Measurements from ENCODE around the gene FIG4. TPM values are rescaled to one million over a fixed set of nuclear protein-coding genes. Genes with fewer than 3 reads are reported as not detected.
A peak's percentile ranks its signal among the peaks of the same experiment; 100 is the strongest.
"Not testable (repeated sequence)": the region's sequence is repeated elsewhere in the genome, so short reads cannot be mapped to it uniquely, and the experiment has no call there.

FIG4 gene
- total RNA-seq, 2 experiments from 2014 or later: 12.1 to 13.5 TPM

GRCh38 chr6:109678661-109679505, 12.2 kb upstream of the FIG4 start:
- H3K4me3 Mint-ChIP-seq; H3K9me3 Mint-ChIP-seq; H3K4me1 Mint-ChIP-seq; DNase-seq; H3K27ac Mint-ChIP-seq; ATAC-seq (ENCODE audit: low read depth); H3K27me3 Mint-ChIP-seq; H3K36me3 Mint-ChIP-seq; POLR2A ChIA-PET: not testable (repeated sequence)

- no peak overlapping the region for H3K4me3 Mint-ChIP-seq
- no peaks in the 10 kb centered on the region for H3K27me3 Mint-ChIP-seq
- peaks cover 11% of the 10 kb centered on the region for H3K4me1 Mint-ChIP-seq
- POLR2A ChIA-PET: no interaction called here
- peaks cover 7% of the 10 kb centered on the region for H3K9me3 Mint-ChIP-seq
- no peak for ATAC-seq (ENCODE audit: low read depth)
- peak overlapping the region; percentile 37 for H3K27ac Mint-ChIP-seq
- DNase-seq: no peak
- H3K36me3 Mint-ChIP-seq: no peaks in the 10 kb centered on the region
These were observed 4.4 kb upstream of the FIG4 start for GRCh38 chr6:109686566-109687265.

- no peaks in the 10 kb centered on the region for H3K36me3 Mint-ChIP-seq
- POLR2A ChIA-PET: no interaction called here
- H3K27ac Mint-ChIP-seq: peak overlapping the region; percentile 37
- ATAC-seq (ENCODE audit: low read depth) (no peak), DNase-seq (no peak)
- peaks cover 5% of the 10 kb centered on the region for H3K9me3 Mint-ChIP-seq
- peaks cover 14% of the 10 kb centered on the region for H3K4me1 Mint-ChIP-seq
- H3K27me3 Mint-ChIP-seq: no peaks in the 10 kb centered on the region
- no peak overlapping the region for H3K4me3 Mint-ChIP-seq
These were observed 3.8 kb upstream of the FIG4 start for GRCh38 chr6:109687271-109687761.

GRCh38 chr6:109690373-109690736, 741 bp upstream of the FIG4 start:
- Mint-ChIP-seq H3K27ac (peak overlapping the region; percentile 89), H3K9me3 (no peaks in the 10 kb centered on the region), H3K4me1 (peaks cover 19% of the 10 kb centered on the region), H3K4me3 (peak overlapping the region; percentile 98), H3K27me3 (no peaks in the 10 kb centered on the region), H3K36me3 (no peaks in the 10 kb centered on the region)
- ATAC-seq (ENCODE audit: low read depth): peak; percentile 28
- peak; percentile 70 for DNase-seq
- POLR2A ChIA-PET: no interaction called here

GRCh38 chr6:109693111-109693510, 2.0 kb downstream of the FIG4 start:
- Mint-ChIP-seq H3K9me3 (no peaks in the 10 kb centered on the region), H3K27me3 (no peaks in the 10 kb centered on the region), H3K4me3 (no peak overlapping the region), H3K36me3 (peaks cover 7% of the 10 kb centered on the region), H3K27ac (no peak overlapping the region), H3K4me1 (peaks cover 15% of the 10 kb centered on the region)
- POLR2A ChIA-PET: no interaction called here
- DNase-seq (no peak), ATAC-seq (ENCODE audit: low read depth) (no peak)

GRCh38 chr6:109695468-109695867, 4.4 kb downstream of the FIG4 start:
- Mint-ChIP-seq H3K4me1 (peaks cover 9% of the 10 kb centered on the region), H3K27me3 (no peaks in the 10 kb centered on the region), H3K9me3 (no peaks in the 10 kb centered on the region), H3K27ac (no peak overlapping the region), H3K4me3 (no peak overlapping the region), H3K36me3 (peaks cover 7% of the 10 kb centered on the region)
- POLR2A ChIA-PET: no interaction called here
- no peak for ATAC-seq (ENCODE audit: low read depth)
- DNase-seq: no peak

GRCh38 chr6:109696355-109696754, 5.3 kb downstream of the FIG4 start:
- ATAC-seq (ENCODE audit: low read depth) (no peak), DNase-seq (no peak)
- no peak overlapping the region for H3K4me3 Mint-ChIP-seq
- H3K4me1 Mint-ChIP-seq: peaks cover 8% of the 10 kb centered on the region
- peaks cover 7% of the 10 kb centered on the region for H3K36me3 Mint-ChIP-seq
- no peaks in the 10 kb centered on the region for H3K9me3 Mint-ChIP-seq
- POLR2A ChIA-PET: interaction anchor here (0.6 kb wide), 1 partner anchor 23 kb away, joined by 3 read pairs; no protein-coding TSS in a partner anchor
- no peak overlapping the region for H3K27ac Mint-ChIP-seq
- no peaks in the 10 kb centered on the region for H3K27me3 Mint-ChIP-seq

- Mint-ChIP-seq H3K4me3 (no peak overlapping the region), H3K27me3 (no peaks in the 10 kb centered on the region), H3K4me1 (peaks cover 4% of the 10 kb centered on the region), H3K9me3 (no peaks in the 10 kb centered on the region), H3K27ac (no peak overlapping the region), H3K36me3 (peaks cover 3% of the 10 kb centered on the region)
- DNase-seq: no peak
- POLR2A ChIA-PET: interaction anchor here (0.6 kb wide), 1 partner anchor 260 kb away, joined by 3 read pairs; no protein-coding TSS in a partner anchor
- no peak for ATAC-seq (ENCODE audit: low read depth)
These were observed 10.1 kb downstream of the FIG4 start for GRCh38 chr6:109701221-109701620.

- POLR2A ChIA-PET: no interaction called here
- H3K36me3 Mint-ChIP-seq: no peaks in the 10 kb centered on the region
- peaks cover 6% of the 10 kb centered on the region for H3K4me1 Mint-ChIP-seq
- H3K27ac Mint-ChIP-seq: no peak overlapping the region
- ATAC-seq (ENCODE audit: low read depth) (no peak), DNase-seq (no peak)
- no peak overlapping the region for H3K4me3 Mint-ChIP-seq
- no peaks in the 10 kb centered on the region for H3K9me3 Mint-ChIP-seq
- H3K27me3 Mint-ChIP-seq: no peaks in the 10 kb centered on the region
These were observed 10.7 kb downstream of the FIG4 start for GRCh38 chr6:109701774-109702173.

GRCh38 chr6:109702791-109703190, 11.7 kb downstream of the FIG4 start:
- POLR2A ChIA-PET: interaction anchor here (1.0 kb wide), 1 partner anchor 337 kb away, joined by 5 read pairs; no protein-coding TSS in a partner anchor
- no peak overlapping the region for H3K27ac Mint-ChIP-seq
- no peak overlapping the region for H3K4me3 Mint-ChIP-seq
- H3K27me3 Mint-ChIP-seq: no peaks in the 10 kb centered on the region
- no peaks in the 10 kb centered on the region for H3K36me3 Mint-ChIP-seq
- ATAC-seq (ENCODE audit: low read depth) (no peak), DNase-seq (no peak)
- H3K9me3 Mint-ChIP-seq: no peaks in the 10 kb centered on the region
- peaks cover 7% of the 10 kb centered on the region for H3K4me1 Mint-ChIP-seq

- POLR2A ChIA-PET: interaction anchor here (2.2 kb wide), 1 partner anchor 334 kb away, joined by 19 read pairs; no protein-coding TSS in a partner anchor
- Mint-ChIP-seq H3K27me3 (no peaks in the 10 kb centered on the region), H3K27ac (no peak overlapping the region), H3K36me3 (peaks cover 9% of the 10 kb centered on the region), H3K4me1 (peaks cover 7% of the 10 kb centered on the region), H3K4me3 (no peak overlapping the region), H3K9me3 (peaks cover 3% of the 10 kb centered on the region)
- DNase-seq: peak; percentile 75
- ATAC-seq (ENCODE audit: low read depth): peak; percentile 97
These were observed 14.2 kb downstream of the FIG4 start for GRCh38 chr6:109705258-109705657.

- POLR2A ChIA-PET: interaction anchor here (2.2 kb wide), 1 partner anchor 333 kb away, joined by 19 read pairs; no protein-coding TSS in a partner anchor
- Mint-ChIP-seq H3K27ac (no peak overlapping the region), H3K36me3 (peaks cover 9% of the 10 kb centered on the region), H3K27me3 (no peaks in the 10 kb centered on the region), H3K4me1 (peaks cover 7% of the 10 kb centered on the region), H3K9me3 (peaks cover 5% of the 10 kb centered on the region), H3K4me3 (no peak overlapping the region)
- no peak for DNase-seq
- no peak for ATAC-seq (ENCODE audit: low read depth)
These were observed 15.4 kb downstream of the FIG4 start for GRCh38 chr6:109706513-109706912.

GRCh38 chr6:109708099-109708498, 17.0 kb downstream of the FIG4 start:
- H3K9me3 Mint-ChIP-seq; POLR2A ChIA-PET; H3K36me3 Mint-ChIP-seq; ATAC-seq (ENCODE audit: low read depth); H3K27ac Mint-ChIP-seq; H3K4me3 Mint-ChIP-seq; DNase-seq; H3K4me1 Mint-ChIP-seq; H3K27me3 Mint-ChIP-seq: not testable (repeated sequence)

Measured in activated naive CD8-positive, alpha-beta T cell treated with anti-CD3 and anti-CD28 coated beads, Interleukin-2, amount 10 ng/mL, durations not matched to agents 7 days and 5 days (primary cell).